Immature natural killer cell (primary cell): ENCODE measurements around the gene MEGF10. TPM values are rescaled to one million over a fixed set of nuclear protein-coding genes. Genes with fewer than 3 reads are reported as not detected.
A peak's percentile ranks its signal among the peaks of the same experiment; 100 is the strongest.

Experiments used
- DNase-seq, 3 donors: peaks; one replicate each; pipeline ENCODE4 v3.0.0; 2022; ENCODE audit warnings: mixed read lengths in 1 of 3
- H3K27ac Mint-ChIP-seq, 6 donors: one replicate each; pipeline ENCODE4 v1.8.0; 2020; ENCODE audit warnings: mixed read lengths in 6 of 6, mild to moderate bottlenecking in 5 of 6, inconsistent platforms in 4 of 6, moderate library complexity in 3 of 6
- H3K27me3 Mint-ChIP-seq, 3 donors: one replicate each; pipeline ENCODE4 v1.8.0; 2020 to 2021; ENCODE audit warnings: low read depth in 3 of 3, mild to moderate bottlenecking in 3 of 3, mixed read lengths in 3 of 3, moderate library complexity in 3 of 3, inconsistent platforms in 1 of 3
- H3K36me3 Mint-ChIP-seq, 3 donors: one replicate each; pipeline ENCODE4 v1.8.0; 2020; ENCODE audit warnings: mixed read lengths in 3 of 3, inconsistent platforms in 2 of 3, mild to moderate bottlenecking in 2 of 3
- H3K4me1 Mint-ChIP-seq, 2 donors: one replicate each; pipeline ENCODE4 v1.8.0; 2020; ENCODE audit warnings: inconsistent platforms in 2 of 2, mild to moderate bottlenecking in 2 of 2, mixed read lengths in 2 of 2, moderate library complexity in 1 of 2
- H3K4me3 Mint-ChIP-seq, 5 donors: one replicate each; pipeline ENCODE4 v1.8.0; 2020; ENCODE audit warnings: mild to moderate bottlenecking in 5 of 5, mixed read lengths in 5 of 5, inconsistent platforms in 3 of 5, moderate library complexity in 3 of 5
- H3K9me3 Mint-ChIP-seq, 6 donors: one replicate each; pipeline ENCODE4 v1.8.0; 2020; ENCODE audit warnings: mild to moderate bottlenecking in 6 of 6, mixed read lengths in 6 of 6, inconsistent platforms in 4 of 6, moderate library complexity in 3 of 6
- polyA plus RNA-seq, 3 donors: library from polyadenylated mRNA; unstranded; fragments of 300-500 nt; fragmentation: Illumina TruSeq; gene quantifications; one replicate each; pipeline ENCODE4 v1.2.3, GENCODE V29; 2021

MEGF10 gene
- polyA plus RNA-seq, 3 donors from 2014 or later: not detected

DNA sequence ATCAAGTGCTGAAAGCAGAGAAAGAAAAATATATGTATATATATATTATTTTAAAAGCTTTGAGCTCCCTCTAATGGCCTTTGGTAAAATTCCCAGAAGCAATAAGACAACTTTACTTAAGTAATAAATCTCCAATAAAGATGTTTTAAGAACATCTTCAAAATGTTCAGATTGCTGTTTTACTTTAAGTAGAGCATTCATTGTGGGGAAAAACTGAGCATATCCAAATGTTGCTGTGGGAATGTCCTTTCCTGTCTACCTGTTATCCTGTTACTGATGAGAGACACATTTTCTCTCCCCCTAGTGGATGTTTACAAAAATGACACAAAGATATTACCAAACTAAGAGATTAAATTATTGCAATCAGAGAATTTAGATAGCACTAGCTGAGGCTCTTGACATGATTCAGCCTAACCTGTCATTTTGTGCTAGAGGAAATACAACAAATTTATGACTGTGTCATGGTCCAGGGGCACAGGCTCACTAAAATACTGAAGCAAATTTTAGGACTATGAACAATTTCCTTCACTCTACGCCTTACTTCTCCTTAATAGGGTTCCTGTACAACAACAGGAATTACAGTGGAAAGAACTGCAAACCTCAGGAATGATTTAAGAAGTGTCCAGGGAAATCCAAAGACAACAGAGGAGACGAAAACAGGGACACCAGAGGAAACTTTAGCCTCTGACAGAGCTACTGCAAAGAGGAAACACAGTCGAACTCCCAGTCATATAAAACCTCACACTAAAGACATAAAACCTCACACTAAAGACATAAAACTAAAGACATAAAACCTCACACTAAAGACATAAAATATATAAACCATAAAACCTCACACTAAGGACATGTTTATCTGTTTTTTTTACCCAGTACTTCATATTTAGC, 202.5 kb downstream of the MEGF10 start:
- Mint-ChIP-seq H3K36me3 (no peaks in the 10 kb centered on the region), H3K9me3 (no peaks in the 10 kb centered on the region), H3K27ac (no peak overlapping the region), H3K4me3 (no peak overlapping the region), H3K4me1 (no peaks in the 10 kb centered on the region), H3K27me3 (peaks cover 2 to 11% (median 4%) of the 10 kb centered on the region in 3 donors)
- peak; percentile 27 to 43 (median 28) for DNase-seq

DNA sequence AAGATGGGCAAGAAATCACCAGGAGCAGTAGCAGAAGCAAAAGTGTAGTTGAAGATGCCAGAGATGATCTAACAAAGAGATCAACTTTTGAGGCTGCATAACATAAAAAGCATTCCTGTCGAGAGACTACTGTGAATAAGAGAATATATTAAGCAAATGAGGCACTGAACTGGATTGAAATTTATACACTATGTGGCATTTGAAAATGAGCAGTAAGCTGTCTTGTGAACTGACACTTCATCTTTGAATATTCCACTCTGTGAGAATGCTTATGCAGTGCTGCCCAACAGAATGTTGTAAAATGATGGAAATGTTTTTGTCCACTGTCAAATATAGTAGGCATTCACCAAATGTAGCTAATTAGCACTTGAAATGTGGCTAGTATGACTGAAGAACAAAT, 208.0 kb downstream of the MEGF10 start:
- Mint-ChIP-seq H3K27me3 (peaks cover 2 to 8% (median 2%) of the 10 kb centered on the region in 3 donors), H3K9me3 (no peaks in the 10 kb centered on the region), H3K4me1 (no peaks in the 10 kb centered on the region), H3K36me3 (no peaks in the 10 kb centered on the region), H3K4me3 (no peak overlapping the region), H3K27ac (no peak overlapping the region)
- no peak for DNase-seq

DNA sequence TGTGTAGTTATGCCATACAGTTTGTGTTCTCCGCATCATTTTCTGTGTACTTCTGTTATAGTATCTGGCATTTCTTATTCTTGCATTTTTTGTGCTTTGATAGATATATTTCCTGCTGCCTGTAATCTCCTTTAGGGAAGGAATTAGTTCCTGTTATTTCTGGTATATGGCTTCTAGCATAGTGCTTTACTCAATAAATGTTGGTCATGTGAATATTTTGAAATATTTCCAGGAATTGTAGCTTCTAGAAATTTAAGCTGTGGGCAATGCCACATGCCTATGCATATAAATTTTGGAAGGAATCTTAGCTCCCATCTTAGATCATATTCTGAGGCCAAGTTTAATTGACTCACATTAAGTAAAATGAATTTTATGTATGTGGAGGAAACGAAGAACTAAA, 215.3 kb downstream of the MEGF10 start:
- no peaks in the 10 kb centered on the region for H3K4me1 Mint-ChIP-seq

DNA sequence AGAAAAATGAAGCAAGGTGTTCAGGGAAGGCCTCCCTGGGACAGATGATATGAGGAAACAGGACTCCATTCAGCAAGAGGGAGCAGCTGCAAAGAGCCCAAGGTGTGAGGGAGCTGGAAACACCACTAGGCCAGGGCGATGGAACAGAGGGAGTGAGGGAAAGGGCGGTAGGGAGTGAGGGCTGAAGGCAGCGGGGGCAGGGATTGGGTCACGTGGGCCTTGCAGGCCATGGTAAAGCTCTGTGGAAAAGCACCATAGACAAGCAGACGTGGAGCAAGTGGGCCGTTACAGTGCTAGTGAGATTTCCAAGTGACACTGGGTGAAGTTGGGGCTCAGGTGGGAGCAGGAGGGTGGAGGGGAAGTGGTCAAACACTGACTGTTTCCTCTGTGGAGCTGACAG, 216.0 kb downstream of the MEGF10 start:
- Mint-ChIP-seq H3K9me3 (no peaks in the 10 kb centered on the region), H3K27ac (no peak overlapping the region), H3K4me3 (no peak overlapping the region), H3K4me1 (no peaks in the 10 kb centered on the region), H3K36me3 (no peaks in the 10 kb centered on the region), H3K27me3 (peaks cover 5 to 8% (median 6%) of the 10 kb centered on the region in 3 donors)
- DNase-seq: no peak

More for the DNA sequence above, 215.3 kb downstream of the MEGF10 start:
- Mint-ChIP-seq H3K9me3 (no peaks in the 10 kb centered on the region), H3K4me3 (no peak overlapping the region), H3K27me3 (peaks cover 5 to 6% (median 5%) of the 10 kb centered on the region in 3 donors), H3K27ac (no peak overlapping the region), H3K36me3 (no peaks in the 10 kb centered on the region)
- DNase-seq: no peak

DNA sequence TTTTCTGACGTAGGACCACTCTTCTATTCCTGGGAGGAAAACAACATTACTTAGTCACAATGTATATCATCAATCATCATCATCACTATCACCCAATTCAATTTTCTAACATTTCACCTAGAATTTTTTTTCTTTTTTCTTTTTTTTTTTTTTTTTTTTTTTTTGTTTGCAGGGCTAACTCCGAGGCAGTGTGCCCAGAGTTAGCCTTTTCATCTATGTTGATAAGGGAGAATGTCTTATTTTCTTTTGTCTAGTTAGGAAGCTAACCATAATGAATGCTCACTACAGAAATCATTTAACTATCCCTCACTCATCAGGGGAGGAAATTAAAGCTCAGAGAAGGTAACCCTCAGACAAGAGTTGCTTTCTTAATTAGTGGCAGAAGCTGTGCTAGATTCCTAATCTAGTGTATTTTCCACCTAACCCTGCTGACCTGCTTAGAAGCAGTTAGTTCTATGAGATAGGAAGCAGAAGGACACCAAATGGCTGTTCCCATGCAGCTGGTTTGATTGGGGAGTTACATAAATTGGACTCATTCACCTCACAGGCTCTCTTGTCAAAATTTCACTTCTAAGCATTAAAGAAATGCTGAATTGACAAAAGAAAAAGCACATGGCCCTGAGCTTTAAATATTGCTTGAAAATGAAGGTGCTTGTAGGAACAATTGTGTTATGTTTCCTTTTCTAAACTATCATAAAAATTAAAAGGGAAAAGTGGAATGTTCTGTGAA, 218.2 kb downstream of the MEGF10 start:
- H3K27me3 Mint-ChIP-seq: peaks cover 5 to 10% (median 8%) of the 10 kb centered on the region in 3 donors
- DNase-seq: no peak
- H3K36me3 Mint-ChIP-seq: no peaks in the 10 kb centered on the region
- no peaks in the 10 kb centered on the region for H3K4me1 Mint-ChIP-seq
- no peaks in the 10 kb centered on the region for H3K9me3 Mint-ChIP-seq
- H3K4me3 Mint-ChIP-seq: no peak overlapping the region
- no peak overlapping the region for H3K27ac Mint-ChIP-seq

Other genes starting within 250 kb of the MEGF10 start
- gene C5orf63, start 217.3 kb upstream of the MEGF10 start, polyA plus RNA-seq: 10 to 100 TPM in 1 of 3 donors, 1 to 10 TPM in 2; 9.0 to 12.5 (median 9.3) TPM
- gene PRRC1, start 226.8 kb downstream of the MEGF10 start, polyA plus RNA-seq: 10 to 100 TPM; 18.2 to 36.5 (median 36.3) TPM